ENCODE measurements around the gene MYL4.
"Not testable (repeated sequence)": the region's sequence is repeated elsewhere in the genome, so short reads cannot be mapped to it uniquely, and the experiment has no call there.

The MYL4 gene

DNA sequence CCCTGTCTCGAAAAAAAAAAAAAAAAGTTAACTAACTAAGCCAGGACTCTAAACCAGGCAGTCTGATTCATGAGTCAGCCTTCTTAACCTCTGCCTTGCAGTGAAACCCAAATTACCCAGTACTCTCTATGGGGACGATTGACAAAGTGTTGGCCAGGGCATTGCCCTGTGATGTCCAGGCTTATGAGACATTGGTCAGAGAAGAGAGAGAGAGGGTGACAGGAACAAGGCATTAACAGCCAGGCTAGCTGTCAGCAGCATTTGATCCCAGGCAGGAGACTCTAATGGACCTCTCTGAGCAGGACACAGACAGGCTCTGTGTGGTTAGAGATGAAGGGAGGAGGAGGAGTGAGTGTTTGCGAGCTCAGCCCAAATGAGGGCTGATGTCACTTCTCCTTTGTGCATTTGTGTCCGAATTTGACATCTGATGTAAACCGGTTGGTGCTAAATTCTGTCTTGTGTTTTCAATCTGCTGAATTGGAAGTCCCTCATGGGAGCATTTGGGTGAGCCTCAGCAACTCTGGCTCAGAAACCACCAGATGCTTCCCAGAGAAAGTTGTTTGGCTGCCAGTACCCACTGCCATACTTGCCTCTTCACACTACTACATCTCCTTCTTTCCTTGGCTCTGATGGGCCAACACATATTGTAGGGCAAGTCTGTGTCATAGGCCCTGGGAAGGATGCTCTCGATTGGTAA is 4.3 kb upstream of the MYL4 start:
- no peaks in the 10 kb centered on the region for H3K9me3 ChIP-seq (ENCODE audit: control insufficient read depth, insufficient read depth, low read length)
- peaks cover 25% of the 10 kb centered on the region for H3K4me1 ChIP-seq (ENCODE audit: insufficient read depth, low read length)
- no peaks in the 10 kb centered on the region for H3K36me3 ChIP-seq (ENCODE audit: insufficient read depth, low read length)
- no peak overlapping the region for H3K9ac ChIP-seq (ENCODE audit: low read depth, low read length)

GRCh38 chr17:47205419-47205963 is 3.7 kb upstream of the MYL4 start:
- Histone ChIP-seq H3K9me3 (ENCODE audit: control insufficient read depth, insufficient read depth, low read length) (no peaks in the 10 kb centered on the region), H3K36me3 (ENCODE audit: insufficient read depth, low read length) (no peaks in the 10 kb centered on the region), H3K4me1 (ENCODE audit: insufficient read depth, low read length) (peaks cover 25% of the 10 kb centered on the region), H3K9ac (ENCODE audit: low read depth, low read length) (no peak overlapping the region)

DNA sequence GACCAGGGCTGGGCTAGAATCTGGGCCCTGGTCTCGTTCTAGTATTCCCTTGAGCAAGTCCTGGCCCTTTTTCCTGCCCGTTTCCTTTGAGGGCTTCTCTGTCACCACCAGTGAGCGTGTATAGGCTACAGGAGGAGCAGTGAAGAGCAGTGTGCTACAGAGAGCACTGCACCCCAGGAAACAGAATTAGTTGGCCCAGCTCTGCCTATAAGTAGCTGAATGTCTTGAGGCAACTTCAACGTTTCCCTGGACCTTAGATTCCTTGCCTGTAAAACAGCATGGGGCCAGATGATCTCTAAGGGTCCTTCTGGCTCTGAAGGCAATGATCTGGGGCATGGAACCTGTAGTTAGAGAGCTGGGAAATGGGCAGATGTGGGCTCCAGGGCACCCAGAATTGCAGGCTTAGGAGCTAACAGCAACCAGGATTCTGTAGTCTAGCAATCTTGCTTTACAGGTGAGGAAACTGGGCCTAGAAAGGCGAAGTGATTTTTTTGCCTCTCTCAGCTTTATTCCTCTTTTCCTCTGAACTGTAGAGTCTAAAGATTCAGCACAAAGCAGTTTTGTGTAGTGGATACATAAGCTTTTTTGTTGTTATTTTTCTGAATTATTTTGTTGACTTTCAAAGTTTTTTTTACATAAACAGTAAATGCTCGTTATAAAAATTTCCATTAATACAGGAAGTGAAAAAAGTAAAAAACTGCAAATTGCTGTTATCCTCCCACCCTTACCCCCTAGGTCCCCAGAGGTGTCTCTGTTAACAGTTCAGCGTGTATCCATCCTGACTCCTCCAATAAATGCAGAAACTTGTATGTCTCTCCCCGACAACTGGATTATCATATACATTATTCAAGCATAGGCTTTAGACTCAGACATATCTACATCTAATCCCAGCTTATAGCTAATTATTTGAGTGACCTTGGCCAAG is 1.7 kb upstream of the MYL4 start:
- Histone ChIP-seq H3K9me3 (ENCODE audit: control insufficient read depth, insufficient read depth, low read length) (no peaks in the 10 kb centered on the region), H3K9ac (ENCODE audit: low read depth, low read length) (no peak overlapping the region), H3K4me1 (ENCODE audit: insufficient read depth, low read length) (peaks cover 25% of the 10 kb centered on the region), H3K36me3 (ENCODE audit: insufficient read depth, low read length) (no peaks in the 10 kb centered on the region)

DNA sequence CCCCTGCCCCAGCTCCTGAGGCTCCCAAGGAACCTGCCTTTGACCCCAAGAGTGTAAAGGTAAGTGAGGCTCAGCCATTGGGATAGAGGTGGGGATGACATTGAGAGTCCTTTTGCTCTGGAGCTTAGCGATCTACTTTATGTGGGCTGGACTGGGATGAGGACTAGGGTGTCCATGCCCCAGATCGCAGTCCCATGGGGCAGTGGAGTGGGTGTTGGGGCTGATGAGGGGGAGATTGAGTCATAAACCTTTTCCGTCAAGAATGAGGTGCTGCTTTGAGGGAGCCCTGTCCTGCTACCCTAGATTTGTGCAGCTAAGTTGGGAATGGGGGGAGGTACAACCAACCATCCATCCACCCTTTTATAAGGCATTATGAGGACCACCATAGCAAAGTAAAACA is 351 bp downstream of the MYL4 start:
- Histone ChIP-seq H3K4me1 (ENCODE audit: insufficient read depth, low read length) (peaks cover 18% of the 10 kb centered on the region), H3K9ac (ENCODE audit: low read depth, low read length) (no peak overlapping the region)

GRCh38 chr17:47210105-47210504 is 957 bp downstream of the MYL4 start:
- no peaks in the 10 kb centered on the region for H3K36me3 ChIP-seq (ENCODE audit: insufficient read depth, low read length)
- H3K4me1 ChIP-seq (ENCODE audit: insufficient read depth, low read length) = peaks cover 13% of the 10 kb centered on the region; the same call in 1 of the 2 replicates
- H3K9ac ChIP-seq (ENCODE audit: low read depth, low read length) = no peak overlapping the region
- H3K9me3 ChIP-seq (ENCODE audit: control insufficient read depth, insufficient read depth, low read length) = no peaks in the 10 kb centered on the region

More for the DNA sequence above, 351 bp downstream of the MYL4 start:
- H3K36me3 ChIP-seq (ENCODE audit: insufficient read depth, low read length) = no peaks in the 10 kb centered on the region
- H3K9me3 ChIP-seq (ENCODE audit: control insufficient read depth, insufficient read depth, low read length) = no peaks in the 10 kb centered on the region

DNA sequence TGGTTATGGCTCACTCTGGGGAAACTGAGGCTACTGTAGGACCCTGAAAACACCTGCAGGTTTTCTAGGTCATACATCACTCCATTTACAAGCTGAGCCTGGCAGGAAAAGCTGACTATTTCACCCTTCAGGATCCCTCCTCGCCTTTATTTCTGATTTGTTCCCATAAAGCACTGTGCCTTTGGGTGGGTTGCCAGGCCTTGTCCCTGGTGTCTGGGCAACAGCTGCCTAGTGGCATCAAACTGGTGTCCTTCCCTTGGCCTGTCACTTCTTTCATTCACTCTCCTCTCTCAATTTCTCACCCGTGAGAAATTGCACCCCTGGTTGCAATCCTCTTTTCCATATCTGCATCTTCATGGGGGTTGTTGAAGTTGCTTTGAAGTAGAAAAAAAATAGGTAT is 1.6 kb downstream of the MYL4 start:
- Histone ChIP-seq H3K4me1 (ENCODE audit: insufficient read depth, low read length) (peaks cover 6% of the 10 kb centered on the region; the same call in 1 of the 2 replicates), H3K36me3 (ENCODE audit: insufficient read depth, low read length) (no peaks in the 10 kb centered on the region), H3K9me3 (ENCODE audit: control insufficient read depth, insufficient read depth, low read length) (no peaks in the 10 kb centered on the region), H3K9ac (ENCODE audit: low read depth, low read length) (no peak overlapping the region)

DNA sequence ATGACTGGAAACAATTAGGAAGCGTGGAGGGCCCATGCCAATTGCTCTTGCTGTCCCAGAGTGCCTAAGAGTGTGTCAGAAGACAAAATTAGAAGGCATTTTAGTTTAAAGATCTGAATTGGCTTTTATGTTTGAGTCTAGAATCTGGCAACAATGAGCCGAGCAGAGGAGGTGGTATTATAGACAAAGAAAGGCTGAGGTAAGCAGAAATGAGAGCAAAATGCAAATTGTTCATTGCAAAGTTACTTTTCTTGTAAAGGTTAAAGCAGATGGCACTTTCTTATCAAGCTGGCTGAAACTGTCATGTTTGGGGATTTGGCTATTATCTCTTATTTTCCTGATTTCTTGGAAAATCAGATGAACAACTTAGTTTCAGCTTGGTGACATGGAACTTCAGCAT is 3.3 kb downstream of the MYL4 start:
- H3K36me3 ChIP-seq (ENCODE audit: insufficient read depth, low read length) = no peaks in the 10 kb centered on the region

GRCh38 chr17:47213540-47213939 is 4.4 kb downstream of the MYL4 start:
- Histone ChIP-seq H3K4me1 (ENCODE audit: insufficient read depth, low read length) (0 out of 2 replicates have a peak, but pooled peaks cover 5% of the 10 kb centered on the region), H3K9ac (ENCODE audit: low read depth, low read length) (no peak overlapping the region), H3K9me3 (ENCODE audit: control insufficient read depth, insufficient read depth, low read length) (no peaks in the 10 kb centered on the region), H3K36me3 (ENCODE audit: insufficient read depth, low read length) (no peaks in the 10 kb centered on the region)

More for the DNA sequence above, 3.3 kb downstream of the MYL4 start:
- Histone ChIP-seq H3K4me1 (ENCODE audit: insufficient read depth, low read length) (0 out of 2 replicates have a peak, but pooled peaks cover 5% of the 10 kb centered on the region), H3K9ac (ENCODE audit: low read depth, low read length) (no peak overlapping the region), H3K9me3 (ENCODE audit: control insufficient read depth, insufficient read depth, low read length) (no peaks in the 10 kb centered on the region)

DNA sequence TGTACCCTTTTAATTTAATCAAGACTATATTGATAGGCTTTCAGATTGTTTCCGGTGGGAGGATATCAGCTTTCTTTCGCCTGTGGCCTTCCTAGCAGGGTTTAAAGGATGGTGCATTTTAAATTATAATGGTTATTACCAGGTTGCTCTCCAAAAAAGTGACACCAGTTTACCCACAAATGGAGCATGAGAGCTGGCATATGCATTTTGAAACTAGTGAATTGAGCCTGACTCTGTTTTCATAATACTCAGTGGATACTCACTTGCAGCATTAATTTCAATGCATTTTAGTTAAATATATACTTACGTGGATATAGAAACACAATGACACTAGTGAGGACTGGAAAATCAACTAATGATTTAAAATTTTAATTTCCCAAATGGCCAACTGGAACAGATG is 5.8 kb downstream of the MYL4 start:
- H3K9me3 ChIP-seq (ENCODE audit: control insufficient read depth, insufficient read depth, low read length) = no peaks in the 10 kb centered on the region
- H3K36me3 ChIP-seq (ENCODE audit: insufficient read depth, low read length) = no peaks in the 10 kb centered on the region
- H3K4me1 ChIP-seq (ENCODE audit: insufficient read depth, low read length) = peaks cover under 1% of the 10 kb centered on the region; the same call in 1 of the 2 replicates
- H3K9ac ChIP-seq (ENCODE audit: low read depth, low read length) = no peak overlapping the region

- not testable (repeated sequence) for H3K36me3 ChIP-seq (ENCODE audit: insufficient read depth, low read length); H3K9ac ChIP-seq (ENCODE audit: low read depth, low read length); H3K9me3 ChIP-seq (ENCODE audit: control insufficient read depth, insufficient read depth, low read length)
- H3K4me1 ChIP-seq (ENCODE audit: insufficient read depth, low read length) = peaks cover 12% of the 10 kb centered on the region
Observed at GRCh38 chr17:47216821-47217220, 7.7 kb downstream of the MYL4 start.

DNA sequence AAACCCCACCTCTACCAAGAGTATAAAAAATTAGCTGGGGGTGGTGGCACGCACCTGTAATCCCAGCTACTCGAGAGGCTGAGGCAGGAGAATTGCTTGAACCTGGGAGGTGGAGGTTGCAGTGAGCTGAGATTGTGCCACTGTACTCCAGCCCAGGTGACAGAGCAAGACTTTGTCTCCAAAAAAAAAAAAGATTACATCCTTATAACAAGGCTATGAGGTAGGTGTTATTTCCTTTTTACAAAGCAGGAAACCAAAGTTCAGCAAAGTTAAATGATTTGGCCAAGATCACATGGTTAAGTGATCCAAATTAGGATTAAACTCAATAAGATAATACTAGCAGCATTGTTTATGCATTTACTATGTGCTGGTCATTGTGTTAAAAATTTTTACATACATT is 8.1 kb downstream of the MYL4 start:
- not testable (repeated sequence) for H3K9me3 ChIP-seq (ENCODE audit: control insufficient read depth, insufficient read depth, low read length); H3K36me3 ChIP-seq (ENCODE audit: insufficient read depth, low read length); H3K9ac ChIP-seq (ENCODE audit: low read depth, low read length)
- peaks cover 12% of the 10 kb centered on the region for H3K4me1 ChIP-seq (ENCODE audit: insufficient read depth, low read length)

DNA sequence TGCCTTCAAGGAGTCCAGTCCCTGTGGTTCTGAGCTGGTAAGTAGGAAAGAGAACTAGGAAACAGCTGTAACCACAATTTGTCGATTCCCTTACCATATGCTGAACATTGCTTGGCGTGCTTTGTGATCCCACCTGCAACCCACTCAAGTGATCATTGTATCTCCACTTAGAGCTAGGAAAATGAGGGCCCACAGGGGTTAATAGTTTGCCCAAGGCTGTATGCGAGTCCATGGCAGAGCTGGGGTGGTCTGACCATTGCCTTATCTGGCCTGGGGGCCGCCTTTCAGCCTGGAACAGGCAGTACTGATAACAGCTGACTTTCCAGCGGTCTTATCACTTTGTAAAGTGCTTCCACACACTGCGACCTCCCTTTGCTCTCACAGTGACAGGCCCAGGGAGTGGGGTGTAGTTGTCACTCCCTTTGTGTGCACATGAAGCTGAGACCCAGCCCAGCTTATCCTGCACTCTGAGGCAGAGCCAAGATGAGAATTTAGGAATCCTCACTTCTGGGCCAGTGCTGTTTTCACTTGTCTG is 9.8 kb downstream of the MYL4 start:
- Histone ChIP-seq H3K36me3 (ENCODE audit: insufficient read depth, low read length) (no peaks in the 10 kb centered on the region), H3K9ac (ENCODE audit: low read depth, low read length) (no peak overlapping the region), H3K9me3 (ENCODE audit: control insufficient read depth, insufficient read depth, low read length) (peaks cover 5% of the 10 kb centered on the region; the same call in 1 of the 2 replicates), H3K4me1 (ENCODE audit: insufficient read depth, low read length) (peaks cover 12% of the 10 kb centered on the region)

- peaks cover 12% of the 10 kb centered on the region for H3K4me1 ChIP-seq (ENCODE audit: insufficient read depth, low read length)
- H3K9me3 ChIP-seq (ENCODE audit: control insufficient read depth, insufficient read depth, low read length) = peaks cover 5% of the 10 kb centered on the region; the same call in 1 of the 2 replicates
- no peaks in the 10 kb centered on the region for H3K36me3 ChIP-seq (ENCODE audit: insufficient read depth, low read length)
- H3K9ac ChIP-seq (ENCODE audit: low read depth, low read length) = no peak overlapping the region
Observed at GRCh38 chr17:47219621-47220475, 10.7 kb downstream of the MYL4 start.

All from ES-I3 (cell line).